HG03565 (cell line): ENCODE data around the gene UBE2H.
"Not testable (repeated sequence)": the region's sequence is repeated elsewhere in the genome, so short reads cannot be mapped to it uniquely, and the experiment has no call there.

Source experiments
- ATAC-seq: cut with Tn5 transposase; IDR thresholded peaks from one replicate; pipeline ENCODE4 v1.9.1; 2021; ENCODE audit warnings: mild to moderate bottlenecking, moderate library complexity; ENCODE audit not compliant: unreplicated experiment

The UBE2H gene

GRCh38 chr7:129845972-129846327, 106.8 kb downstream of the UBE2H start:
- ATAC-seq = no peak

- ATAC-seq = no peak
Observed at GRCh38 chr7:129845178-129845971, 107.4 kb downstream of the UBE2H start.

GRCh38 chr7:129843978-129844840, 108.6 kb downstream of the UBE2H start:
- no peak for ATAC-seq

GRCh38 chr7:129843365-129843898, 109.3 kb downstream of the UBE2H start:
- no peak for ATAC-seq

DNA sequence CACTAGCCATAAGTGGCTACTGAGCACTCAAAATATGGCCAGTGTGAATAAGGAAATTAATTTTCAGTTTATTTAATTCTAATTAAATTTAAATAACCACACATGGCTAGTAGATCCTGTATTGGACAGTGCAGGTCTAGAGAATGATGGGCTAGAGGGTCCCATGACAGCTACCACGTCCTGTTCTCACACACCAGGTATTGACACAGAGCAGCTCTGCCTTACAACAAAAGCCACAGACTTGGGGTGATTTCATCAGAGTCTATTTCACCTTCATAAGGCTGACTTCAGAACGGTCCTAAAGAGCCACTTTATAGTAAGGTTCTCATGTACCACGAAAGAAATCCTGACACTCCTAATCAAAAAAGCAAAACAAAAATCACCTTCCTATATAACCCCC, 111.3 kb downstream of the UBE2H start:
- no peak for ATAC-seq

GRCh38 chr7:129840757-129841156, 112.0 kb downstream of the UBE2H start:
- ATAC-seq = no peak

DNA sequence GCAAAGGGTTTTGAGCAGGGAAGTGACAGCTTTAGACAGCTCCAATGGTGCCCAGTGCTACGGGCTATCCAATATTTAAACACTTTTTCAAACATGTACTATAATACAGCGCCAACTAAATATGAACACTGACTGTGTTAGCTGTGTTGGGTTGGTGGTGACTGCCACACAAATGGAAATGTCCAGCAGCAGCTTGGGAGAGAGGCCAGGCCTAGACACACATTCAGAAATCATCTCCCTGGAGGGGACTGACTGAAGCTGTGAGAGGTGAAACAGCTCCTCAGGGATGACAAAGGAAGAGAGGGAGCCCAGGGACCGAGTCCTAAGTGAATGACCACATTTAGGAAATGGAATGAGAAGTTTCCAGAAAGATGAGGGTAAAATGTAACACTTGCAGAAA, 115.8 kb downstream of the UBE2H start:
- ATAC-seq = no peak

DNA sequence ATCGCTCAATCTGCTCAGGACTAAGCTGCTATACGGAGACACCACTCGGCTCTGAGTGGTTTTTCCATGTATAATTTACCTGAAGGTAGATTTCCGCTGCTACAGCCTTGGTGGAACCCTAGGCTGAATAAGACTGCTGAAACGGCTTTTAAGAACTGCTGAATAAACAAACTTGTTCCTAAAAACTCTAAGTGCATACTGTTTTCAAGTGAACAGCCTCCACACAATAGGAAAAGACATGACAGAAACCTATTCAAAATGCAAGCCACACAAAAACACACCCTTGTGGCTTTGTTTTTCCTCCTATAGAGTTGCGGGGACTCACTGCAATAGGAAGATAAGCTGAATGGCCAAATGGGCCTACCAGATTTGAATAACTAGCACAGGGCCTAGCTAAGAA, 117.2 kb downstream of the UBE2H start:
- no peak for ATAC-seq

DNA sequence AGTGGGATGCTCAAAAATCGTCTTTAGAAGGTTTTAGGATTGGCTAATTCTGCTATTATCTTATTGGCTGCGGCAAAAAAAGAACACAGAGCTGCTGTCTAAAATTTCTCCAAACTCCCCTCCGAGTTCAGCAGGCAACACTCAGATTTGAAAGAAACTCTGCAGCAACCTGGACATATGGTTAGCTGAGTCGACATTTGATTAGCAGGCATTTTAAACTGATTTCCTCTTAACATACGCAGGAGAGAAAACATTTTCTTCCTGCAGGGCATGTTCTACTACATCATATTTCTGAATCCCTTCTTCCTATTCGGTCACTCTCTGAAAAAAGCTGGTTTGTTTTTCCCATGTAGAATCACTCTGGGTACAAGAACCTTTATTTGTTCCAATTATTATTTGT, 119.4 kb downstream of the UBE2H start:
- not testable (repeated sequence) for ATAC-seq

GRCh38 chr7:129832701-129833227, 120.0 kb downstream of the UBE2H start:
- ATAC-seq = no peak

DNA sequence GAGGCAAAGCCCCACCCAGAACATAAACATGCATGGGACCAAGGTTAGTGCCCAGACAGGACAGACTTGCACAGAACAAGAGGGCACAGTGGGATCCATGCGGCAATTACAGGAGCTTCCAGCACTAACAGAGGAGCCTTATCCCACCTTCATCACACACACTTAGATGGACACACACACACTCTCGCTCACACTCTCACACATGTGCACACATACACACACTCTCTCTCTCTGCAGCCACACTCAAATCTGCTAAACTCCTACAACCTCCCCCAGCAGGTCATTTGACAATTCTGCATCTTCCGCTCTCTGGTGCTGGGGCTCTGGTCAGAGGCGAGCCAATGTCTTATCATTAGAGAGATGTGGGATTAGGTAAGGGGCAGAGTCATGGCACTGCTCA, 120.5 kb downstream of the UBE2H start:
- ATAC-seq = no peak

DNA sequence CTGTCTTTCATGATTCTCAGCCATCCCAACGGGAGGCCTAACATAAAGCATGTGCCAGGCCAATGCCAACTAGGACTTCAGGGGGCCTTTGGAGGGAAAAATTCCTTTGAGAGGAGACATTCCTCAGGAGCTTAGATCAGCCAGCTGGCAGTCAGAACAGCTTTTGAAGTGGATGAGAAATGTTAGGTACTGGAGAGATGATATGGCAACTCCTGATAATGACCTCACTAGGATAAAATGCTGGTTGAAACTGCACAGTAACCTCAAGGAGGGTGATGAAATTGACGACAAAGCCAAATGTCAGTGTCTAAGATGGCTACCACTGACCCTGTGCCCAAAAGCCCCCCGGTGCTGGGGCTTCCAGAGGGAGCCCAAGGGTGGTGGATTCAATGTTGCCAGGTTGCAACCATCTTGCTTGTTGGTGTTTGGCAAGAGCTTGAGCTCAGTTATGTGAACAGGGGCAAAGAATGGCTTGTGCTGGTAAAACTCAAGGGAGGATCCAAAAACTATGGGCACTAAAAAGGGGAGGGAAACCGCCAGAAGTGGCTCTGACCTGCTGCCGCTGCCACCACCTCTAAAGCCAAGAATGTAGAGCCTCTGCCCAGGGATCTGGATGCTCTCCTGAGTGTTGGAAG, 121.2 kb downstream of the UBE2H start:
- no peak for ATAC-seq

GRCh38 chr7:129830949-129831348, 121.8 kb downstream of the UBE2H start:
- ATAC-seq = no peak

DNA sequence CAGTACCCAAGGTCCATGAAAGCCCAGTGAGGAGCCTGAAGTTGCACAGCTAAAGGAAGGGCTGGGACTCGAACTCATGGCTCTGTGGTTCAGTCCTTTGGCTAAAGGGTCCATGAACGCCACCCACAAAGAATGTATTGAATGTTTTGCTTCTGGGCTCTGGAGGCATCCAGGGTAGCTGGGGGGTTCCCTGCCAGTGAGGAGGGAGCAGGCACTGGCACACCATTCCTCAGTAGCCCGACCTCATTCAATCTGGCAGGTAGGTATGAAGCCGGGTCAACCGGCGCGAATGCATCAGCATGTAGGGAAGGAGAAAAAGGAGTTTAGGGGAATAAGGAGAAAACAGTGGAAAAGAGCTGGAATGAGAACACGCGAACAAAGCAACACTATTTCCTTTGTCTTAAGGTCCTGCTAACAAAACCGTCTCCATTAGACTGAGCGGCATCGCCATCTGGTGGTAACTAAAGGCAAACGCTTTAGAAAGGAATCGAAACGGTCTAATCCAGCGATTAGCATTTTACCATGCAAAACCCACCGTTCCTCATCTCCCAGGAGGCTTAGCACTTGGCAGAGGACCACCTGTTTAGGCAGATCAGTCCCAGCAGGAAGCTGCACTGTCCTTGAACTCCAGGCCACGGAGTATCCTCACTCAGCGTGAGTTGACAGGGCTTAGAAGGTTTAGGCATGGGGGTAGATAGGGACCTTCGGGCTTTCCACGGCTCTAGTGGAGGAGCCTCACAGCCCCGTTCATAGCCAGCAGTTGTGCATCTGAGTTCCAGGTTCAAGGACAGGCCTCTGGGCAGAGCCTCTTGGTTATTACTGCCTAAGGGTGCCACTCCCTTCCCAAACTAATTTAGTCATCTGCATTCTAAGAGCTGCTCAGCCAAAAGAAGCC, 122.8 kb downstream of the UBE2H start:
- no peak for ATAC-seq

- ATAC-seq = no peak
Observed at GRCh38 chr7:129828989-129829736, 123.6 kb downstream of the UBE2H start.

GRCh38 chr7:129828078-129828762, 124.5 kb downstream of the UBE2H start:
- no peak for ATAC-seq

DNA sequence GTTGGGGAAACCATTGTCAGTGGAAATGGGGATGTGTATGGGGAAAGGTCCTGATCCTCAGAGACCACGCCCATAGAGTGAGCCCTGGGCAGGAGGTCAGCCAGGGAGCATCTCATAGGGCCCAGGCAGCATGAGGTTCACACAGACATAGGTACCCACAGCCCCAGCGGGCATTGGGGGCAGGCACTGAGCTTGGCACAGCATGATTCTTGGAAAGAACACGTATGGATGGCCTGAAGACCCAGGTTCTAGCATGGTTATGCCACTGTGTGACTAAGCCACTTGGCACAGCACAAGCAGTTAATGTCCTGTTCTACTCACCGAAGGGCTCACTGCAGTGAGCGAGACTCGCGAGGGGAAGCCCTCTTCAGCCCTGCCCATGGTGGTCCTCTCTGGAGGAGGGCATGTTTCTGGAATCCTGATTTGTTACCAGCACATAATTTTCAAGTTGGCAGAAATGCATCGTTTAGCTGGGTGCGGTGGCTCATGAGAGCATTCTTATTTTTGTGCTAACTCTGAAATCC, 125.2 kb downstream of the UBE2H start:
- no peak for ATAC-seq

DNA sequence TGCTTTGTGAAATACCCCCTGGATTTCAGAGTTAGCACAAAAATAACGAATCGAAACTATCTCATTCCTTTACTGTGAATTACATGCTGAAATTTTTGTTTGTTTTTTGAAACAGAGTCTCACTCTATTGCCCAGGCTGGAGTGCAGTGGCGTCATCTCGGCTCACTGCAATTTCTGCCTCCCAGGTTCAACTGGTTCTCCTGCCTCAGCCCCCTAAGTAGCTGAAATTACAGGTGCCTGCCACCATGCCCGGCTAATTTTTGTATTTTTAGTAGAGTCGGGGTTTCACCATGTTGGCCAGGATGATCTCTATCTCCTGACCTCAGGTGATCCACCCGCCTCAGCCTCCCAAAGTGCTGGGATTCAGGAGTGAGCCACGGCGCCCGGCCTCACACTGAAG, 125.9 kb downstream of the UBE2H start:
- ATAC-seq = not testable (repeated sequence)
